ENCODE measurements around the gene C16orf78. TPM values are rescaled to one million over a fixed set of nuclear protein-coding genes. Genes with fewer than 3 reads are reported as not detected.

C16orf78 gene
- total and polyA plus RNA-seq, 2 of the 4 experiments (the other 2 are of a cell fraction) = not detected

DNA sequence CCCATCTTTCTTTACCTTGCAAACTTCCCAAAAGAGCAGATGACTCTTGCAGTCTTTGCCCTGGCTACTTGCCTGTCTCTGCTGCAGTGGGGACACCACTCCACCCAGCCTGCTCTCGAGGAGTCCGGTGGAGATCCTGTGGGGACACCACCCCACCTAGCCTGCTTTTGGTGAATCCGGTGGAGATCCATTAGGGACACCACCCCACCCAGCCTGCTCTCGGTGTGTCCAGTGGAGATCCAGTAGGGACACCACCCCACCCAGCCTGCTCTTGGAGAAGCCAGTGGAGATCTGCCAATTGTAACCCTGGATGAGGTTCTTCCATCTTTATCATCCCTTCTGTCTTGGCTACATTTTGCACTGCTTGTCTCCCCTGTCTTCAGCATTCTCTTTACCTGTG is 54.2 kb downstream of the C16orf78 start:
- Histone ChIP-seq H3K9me1 (ENCODE audit: insufficient read depth, low read length) (no peaks in the 10 kb centered on the region), H2AFZ (replicated peaks; ENCODE audit: low read length, poor library complexity) (no peak overlapping the region), H3K14ac (replicated peaks; ENCODE audit: low read depth, low read length) (no peak overlapping the region), H2BK5ac (ENCODE audit: low read depth, low read length, poor library complexity, severe bottlenecking) (no peak overlapping the region), H3K18ac (ENCODE audit: low read depth, low read length) (no peak overlapping the region), H2BK120ac (ENCODE audit: low read depth, low read length) (no peak overlapping the region), H4K5ac (ENCODE audit: low read depth, low read length) (no peak overlapping the region), H3K9ac (ENCODE audit: low read depth, low read length) (no peak overlapping the region), H2AK9ac (replicated peaks; ENCODE audit: low read depth, low read length, poor library complexity) (no peak overlapping the region), H3K4me2 (ENCODE audit: low read depth, low read length) (no peak overlapping the region), H3K4me3 (ENCODE audit: insufficient read depth, low read depth, low read length) (no peak overlapping the region), H3K36me3 (ENCODE audit: control insufficient read depth, insufficient read depth, low read length) (no peaks in the 10 kb centered on the region), H3K4me1 (ENCODE audit: control insufficient read depth, insufficient read depth, low read length) (no peaks in the 10 kb centered on the region), H4K8ac (ENCODE audit: low read depth in 2 of 2, low read length in 2 of 2) (no peak overlapping the region), H3K23ac (ENCODE audit: low read depth, low read length) (no peak overlapping the region), H2BK20ac (ENCODE audit: low read depth, low read length) (no peak overlapping the region), H2BK15ac (ENCODE audit: low read depth, low read length) (no peak overlapping the region), H3K56ac (ENCODE audit: extremely low read depth, insufficient read depth, low read length) (no peak overlapping the region), H3K79me1 (ENCODE audit: low read depth in 1 of 2, low read length in 2 of 2) (no peaks in the 10 kb centered on the region), H4K20me1 (ENCODE audit: insufficient read depth, low read length) (no peaks in the 10 kb centered on the region), H2AK5ac (ENCODE audit: low read depth, low read length) (no peak overlapping the region), H3K9me3 (ENCODE audit: control insufficient read depth, insufficient read depth, low read length) (no peaks in the 10 kb centered on the region), H3K27me3 (ENCODE audit: control insufficient read depth, insufficient read depth, low read length) (no peaks in the 10 kb centered on the region), H3K27ac (ENCODE audit: insufficient read depth, low read length) (no peak overlapping the region), H4K91ac (ENCODE audit: insufficient read depth, low read depth, low read length) (no peak overlapping the region), H3K4ac (ENCODE audit: low read depth, low read length) (no peak overlapping the region)
- DNase-seq (no peak), ATAC-seq (ENCODE audit: low read depth) (no peak)
- no TSS peak for BruUV-seq (replicated peaks)
- in situ Hi-C loops (cut with MboI; ENCODE audit: low sequenced_read_pairs) = no loop called here
- 17% methylated on average over 1 of the region's 4 CpGs; no CpG with 5 or more reads in 1 of the 2 experiments for WGBS, 2 experiments (ENCODE audit: extremely low coverage in 2 of 2, insufficient read length in 1 of 2)
- dilution Hi-C loops (cut with HindIII; ENCODE audit: low sequenced_read_pairs, unreplicated experiment) = no loop called here
- POLR2A ChIA-PET (ENCODE audit: unreplicated experiment) = no interaction called here
- intact Hi-C loops (cut with micrococcal nuclease) = no loop called here
- TF ChIP-seq, protein P1, sequence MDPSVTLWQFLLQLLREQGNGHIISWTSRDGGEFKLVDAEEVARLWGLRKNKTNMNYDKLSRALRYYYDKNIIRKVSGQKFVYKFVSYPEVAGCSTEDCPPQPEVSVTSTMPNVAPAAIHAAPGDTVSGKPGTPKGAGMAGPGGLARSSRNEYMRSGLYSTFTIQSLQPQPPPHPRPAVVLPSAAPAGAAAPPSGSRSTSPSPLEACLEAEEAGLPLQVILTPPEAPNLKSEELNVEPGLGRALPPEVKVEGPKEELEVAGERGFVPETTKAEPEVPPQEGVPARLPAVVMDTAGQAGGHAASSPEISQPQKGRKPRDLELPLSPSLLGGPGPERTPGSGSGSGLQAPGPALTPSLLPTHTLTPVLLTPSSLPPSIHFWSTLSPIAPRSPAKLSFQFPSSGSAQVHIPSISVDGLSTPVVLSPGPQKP (IDR thresholded peaks at IDR 0.05; ENCODE audit: borderline replicate concordance, low read depth, low read length) = no peak
- no peak for TF ChIP-seq POLR2A (IDR thresholded peaks at IDR 0.05; ENCODE audit: low read depth, low read length)
- TF ChIP-seq RAD21 (IDR thresholded peaks at IDR 0.05; ENCODE audit: low read length) = no peak
- TF ChIP-seq BHLHE40 (IDR thresholded peaks at IDR 0.05; ENCODE audit: low read depth, low read length) = no peak
- no peak for TF ChIP-seq MAFK (IDR thresholded peaks at IDR 0.05; ENCODE audit: low read depth, low read length)
- TF ChIP-seq RCOR1 (IDR thresholded peaks at IDR 0.05; ENCODE audit: insufficient replicate concordance, low read length) = no peak
- no peak for TF ChIP-seq CHD1 (IDR thresholded peaks at IDR 0.05; ENCODE audit: low read depth, low read length)
- no peak for TF ChIP-seq MXI1 (IDR thresholded peaks at IDR 0.05; ENCODE audit: borderline replicate concordance, low read depth, low read length)
- TF ChIP-seq, protein P2, sequence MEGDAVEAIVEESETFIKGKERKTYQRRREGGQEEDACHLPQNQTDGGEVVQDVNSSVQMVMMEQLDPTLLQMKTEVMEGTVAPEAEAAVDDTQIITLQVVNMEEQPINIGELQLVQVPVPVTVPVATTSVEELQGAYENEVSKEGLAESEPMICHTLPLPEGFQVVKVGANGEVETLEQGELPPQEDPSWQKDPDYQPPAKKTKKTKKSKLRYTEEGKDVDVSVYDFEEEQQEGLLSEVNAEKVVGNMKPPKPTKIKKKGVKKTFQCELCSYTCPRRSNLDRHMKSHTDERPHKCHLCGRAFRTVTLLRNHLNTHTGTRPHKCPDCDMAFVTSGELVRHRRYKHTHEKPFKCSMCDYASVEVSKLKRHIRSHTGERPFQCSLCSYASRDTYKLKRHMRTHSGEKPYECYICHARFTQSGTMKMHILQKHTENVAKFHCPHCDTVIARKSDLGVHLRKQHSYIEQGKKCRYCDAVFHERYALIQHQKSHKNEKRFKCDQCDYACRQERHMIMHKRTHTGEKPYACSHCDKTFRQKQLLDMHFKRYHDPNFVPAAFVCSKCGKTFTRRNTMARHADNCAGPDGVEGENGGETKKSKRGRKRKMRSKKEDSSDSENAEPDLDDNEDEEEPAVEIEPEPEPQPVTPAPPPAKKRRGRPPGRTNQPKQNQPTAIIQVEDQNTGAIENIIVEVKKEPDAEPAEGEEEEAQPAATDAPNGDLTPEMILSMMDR (conservative IDR thresholded peaks at IDR 0.05; ENCODE audit: low read depth, low read length) = no peak
- TF ChIP-seq, protein P3, sequence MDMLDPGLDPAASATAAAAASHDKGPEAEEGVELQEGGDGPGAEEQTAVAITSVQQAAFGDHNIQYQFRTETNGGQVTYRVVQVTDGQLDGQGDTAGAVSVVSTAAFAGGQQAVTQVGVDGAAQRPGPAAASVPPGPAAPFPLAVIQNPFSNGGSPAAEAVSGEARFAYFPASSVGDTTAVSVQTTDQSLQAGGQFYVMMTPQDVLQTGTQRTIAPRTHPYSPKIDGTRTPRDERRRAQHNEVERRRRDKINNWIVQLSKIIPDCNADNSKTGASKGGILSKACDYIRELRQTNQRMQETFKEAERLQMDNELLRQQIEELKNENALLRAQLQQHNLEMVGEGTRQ (IDR thresholded peaks at IDR 0.05; ENCODE audit: low read depth, low read length) = no peak
- TF ChIP-seq SMC3 (IDR thresholded peaks at IDR 0.05; ENCODE audit: low read depth, low read length) = no peak
- no peak for TF ChIP-seq CEBPB (IDR thresholded peaks at IDR 0.05; ENCODE audit: low read depth, low read length)
- TF ChIP-seq RFX5 (IDR thresholded peaks at IDR 0.05; ENCODE audit: low read depth, low read length) = no peak
- TF ChIP-seq MAZ (IDR thresholded peaks at IDR 0.05; ENCODE audit: borderline replicate concordance, low read depth, low read length) = no peak
- no peak for TF ChIP-seq NFE2L2 (IDR thresholded peaks at IDR 0.05; ENCODE audit: low read depth, low read length)
- TF ChIP-seq FOS (IDR thresholded peaks at IDR 0.05; ENCODE audit: low read depth, low read length) = no peak
- CTCF ChIA-PET = no interaction called here
